GM18502 (cell line): Measurements from ENCODE around the gene HNRNPUL1.
A peak's percentile ranks its signal among the peaks of the same experiment; 100 is the strongest.
"Not testable (repeated sequence)": the region's sequence is repeated elsewhere in the genome, so short reads cannot be mapped to it uniquely, and the experiment has no call there.

Source experiments
- ATAC-seq: cut with Tn5 transposase; IDR thresholded peaks from one replicate; pipeline ENCODE4 v1.9.1; 2021; ENCODE audit warnings: mild to moderate bottlenecking; ENCODE audit not compliant: unreplicated experiment, poor library complexity

Gene HNRNPUL1

GRCh38 chr19:41324231-41324702 is 60.1 kb downstream of the HNRNPUL1 start:
- no peak for ATAC-seq

- no peak for ATAC-seq
Measured at GRCh38 chr19:41324921-41325639, 60.9 kb downstream of the HNRNPUL1 start.

GRCh38 chr19:41325640-41325946 is 61.4 kb downstream of the HNRNPUL1 start:
- no peak for ATAC-seq

GRCh38 chr19:41325947-41326706 is 62.0 kb downstream of the HNRNPUL1 start:
- ATAC-seq, result no peak

- no peak for ATAC-seq
Measured at GRCh38 chr19:41327076-41327575, 63.0 kb downstream of the HNRNPUL1 start.

- peak; percentile 56 for ATAC-seq
Measured at GRCh38 chr19:41327576-41328156, 63.5 kb downstream of the HNRNPUL1 start.

GRCh38 chr19:41328157-41328841 is 64.1 kb downstream of the HNRNPUL1 start:
- ATAC-seq, result peak; percentile 6

- ATAC-seq, result no peak
Measured at GRCh38 chr19:41328842-41329225, 64.7 kb downstream of the HNRNPUL1 start.

- ATAC-seq, result no peak
Measured at GRCh38 chr19:41330481-41330880, 66.3 kb downstream of the HNRNPUL1 start.

- no peak for ATAC-seq
Measured at GRCh38 chr19:41330946-41331678, 66.9 kb downstream of the HNRNPUL1 start.

- no peak for ATAC-seq
Measured at GRCh38 chr19:41332000-41332399, 67.8 kb downstream of the HNRNPUL1 start.

- no peak for ATAC-seq
Measured at GRCh38 chr19:41332468-41332867, 68.3 kb downstream of the HNRNPUL1 start.

GRCh38 chr19:41334793-41335192 is 70.6 kb downstream of the HNRNPUL1 start:
- ATAC-seq, result no peak

GRCh38 chr19:41335467-41335866 is 71.3 kb downstream of the HNRNPUL1 start:
- ATAC-seq, result no peak

GRCh38 chr19:41339936-41340335 is 75.8 kb downstream of the HNRNPUL1 start:
- ATAC-seq, result no peak

- no peak for ATAC-seq
Measured at GRCh38 chr19:41341669-41342490, 77.7 kb downstream of the HNRNPUL1 start.

- ATAC-seq, result no peak
Measured at GRCh38 chr19:41344162-41344561, 80.0 kb downstream of the HNRNPUL1 start.

GRCh38 chr19:41346916-41347315 is 82.7 kb downstream of the HNRNPUL1 start:
- not testable (repeated sequence) for ATAC-seq

GRCh38 chr19:41350735-41351338 is 86.7 kb downstream of the HNRNPUL1 start:
- peak; percentile 11 for ATAC-seq
